Astrocyte of the cerebellum (primary cell): ENCODE measurements around the gene KANSL1.
"Not testable (repeated sequence)": the region's sequence is repeated elsewhere in the genome, so short reads cannot be mapped to it uniquely, and the experiment has no call there.

ENCODE experiments used
- DNase-seq: peaks from one replicate; pipeline ENCODE4 v3.0.0-alpha.2; 2011; ENCODE audit warnings: low read depth
- H3K4me3 ChIP-seq: 2 replicates; pipeline ENCODE4 v1.5.1; 2011; ENCODE audit warnings: mild to moderate bottlenecking, low read depth, low read length, moderate library complexity
- CTCF ChIP-seq: IDR thresholded peaks from 2 replicates; pipeline ENCODE4 v1.5.1; 2012; ENCODE audit warnings: low read length, low read depth, moderate library complexity, mild to moderate bottlenecking; ENCODE audit errors: missing control alignments
- in situ Hi-C: cut with HindIII; loops from 2 replicates; pipeline ENCODE4 v1.10.0; 2017; ENCODE audit warnings: low sequenced_read_pairs

The KANSL1 gene

GRCh38 chr17:46192189-46192438 lies 1.1 kb downstream of the KANSL1 start:
- in situ Hi-C loops, result no loop called here
- DNase-seq, result no peak
- peak overlapping the region; percentile 82 for H3K4me3 ChIP-seq
- no peak for TF ChIP-seq CTCF

- peak overlapping the region; percentile 82 for H3K4me3 ChIP-seq
- DNase-seq, result no peak
- TF ChIP-seq CTCF, result no peak
- in situ Hi-C loops, result no loop called here
Observed at GRCh38 chr17:46191322-46192188, 1.7 kb downstream of the KANSL1 start.

- no peak for DNase-seq
- in situ Hi-C loops, result no loop called here
- TF ChIP-seq CTCF, result no peak
- peak overlapping the region; percentile 82 for H3K4me3 ChIP-seq
Observed at GRCh38 chr17:46190763-46191162, 2.5 kb downstream of the KANSL1 start.

GRCh38 chr17:46186827-46187235 lies 6.4 kb downstream of the KANSL1 start:
- in situ Hi-C loops, DNase-seq, H3K4me3 ChIP-seq: not testable (repeated sequence)
- TF ChIP-seq CTCF, result peak; percentile 52

GRCh38 chr17:46184696-46185095 lies 8.5 kb downstream of the KANSL1 start:
- in situ Hi-C loops, result no loop called here
- DNase-seq, result no peak
- no peak for TF ChIP-seq CTCF
- H3K4me3 ChIP-seq, result no peak overlapping the region

- H3K4me3 ChIP-seq, in situ Hi-C loops, DNase-seq: not testable (repeated sequence)
Observed at GRCh38 chr17:46183383-46183782, 9.8 kb downstream of the KANSL1 start.

- no peak overlapping the region for H3K4me3 ChIP-seq
- in situ Hi-C loops, result no loop called here
- no peak for TF ChIP-seq CTCF
Observed at GRCh38 chr17:46182961-46183360, 10.3 kb downstream of the KANSL1 start.

More at GRCh38 chr17:46182961-46183360, 10.3 kb downstream of the KANSL1 start:
- no peak for DNase-seq
